GM19099 (cell line): ENCODE measurements around the gene SPG7.
A peak's percentile ranks its signal among the peaks of the same experiment; 100 is the strongest.

ENCODE experiments used
- POLR2A ChIP-seq: IDR thresholded peaks from 3 replicates; pipeline ENCODE4 v1.6.1; 2011; ENCODE audit warnings: low read depth; ENCODE audit not compliant: insufficient read length; ENCODE audit errors: extremely low read depth

The SPG7 gene

DNA sequence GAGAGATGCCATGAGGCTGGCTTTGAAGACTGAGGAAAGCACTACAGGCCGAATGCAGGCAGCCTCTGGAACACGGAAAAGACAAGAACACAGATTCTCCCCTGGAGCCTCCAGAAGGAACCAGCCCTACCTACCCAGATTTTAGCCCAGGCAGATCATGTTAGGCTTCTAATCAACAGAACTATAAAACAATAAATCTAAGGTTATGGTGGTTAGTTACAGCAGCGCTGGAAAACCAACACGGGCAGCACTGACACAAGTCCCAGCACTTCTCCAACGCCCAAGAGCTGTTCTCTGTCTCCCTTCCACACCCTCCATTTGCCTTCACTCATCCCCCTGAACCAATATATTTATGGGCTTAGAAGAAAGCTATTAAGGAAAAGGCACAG is 25.4 kb upstream of the SPG7 start:
- TF ChIP-seq POLR2A, result no peak

DNA sequence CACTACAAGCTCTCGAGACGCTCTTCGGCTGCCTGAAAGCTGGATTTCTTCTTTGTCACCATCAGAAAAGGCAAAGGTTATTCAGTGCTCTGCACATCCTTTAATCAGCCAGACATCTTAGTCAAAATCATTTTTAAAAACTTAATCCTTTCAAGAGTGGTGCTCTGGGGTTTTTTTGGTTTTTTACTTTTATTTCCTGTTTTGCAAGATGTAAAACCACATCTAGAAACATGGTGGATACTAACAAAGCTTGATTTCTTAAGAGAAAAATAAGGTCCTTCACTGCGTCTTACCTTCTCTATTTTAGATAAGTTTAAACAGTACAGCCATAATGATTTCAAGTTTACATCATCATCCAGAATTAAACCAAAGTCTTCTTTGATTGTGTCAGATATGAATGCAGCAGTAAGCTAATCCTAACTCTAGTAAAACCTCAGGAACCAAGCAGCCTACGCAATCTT is 24.1 kb upstream of the SPG7 start:
- TF ChIP-seq POLR2A, result no peak

DNA sequence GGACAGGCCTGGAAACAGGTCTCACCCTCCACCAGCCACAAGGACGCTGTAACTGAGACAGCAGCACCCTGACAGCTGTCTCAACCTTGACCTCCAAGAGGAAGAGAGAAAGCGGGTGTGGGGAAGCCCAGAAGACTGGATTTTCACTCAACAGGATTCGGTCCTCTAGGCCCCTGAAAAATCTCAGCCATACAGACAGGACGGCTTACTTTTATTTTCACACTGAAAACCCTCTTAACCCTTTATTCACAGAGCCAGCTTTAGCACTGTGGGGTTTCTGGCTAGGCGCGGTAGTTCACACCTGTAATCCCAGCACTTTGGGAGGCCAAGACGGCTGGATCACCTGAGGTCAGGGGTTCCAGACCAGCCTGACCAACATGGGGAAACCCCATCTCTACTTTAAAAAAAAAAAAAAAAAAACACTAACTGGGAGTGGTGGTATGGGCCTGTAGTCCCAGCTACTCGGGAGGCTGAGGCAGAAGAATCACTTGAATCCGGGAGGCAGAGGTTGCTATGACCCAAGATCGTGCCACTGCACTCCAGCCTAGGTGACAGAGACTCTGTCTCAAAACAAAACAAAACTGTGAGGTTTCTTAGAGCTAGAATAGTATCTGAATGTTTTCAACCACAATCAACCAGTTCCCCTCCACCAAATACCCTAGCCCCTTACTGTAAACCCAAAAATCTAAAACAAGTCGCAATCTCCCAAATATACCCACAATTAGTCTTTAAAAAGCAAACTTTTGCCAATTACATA is 23.1 kb upstream of the SPG7 start:
- no peak for TF ChIP-seq POLR2A

DNA sequence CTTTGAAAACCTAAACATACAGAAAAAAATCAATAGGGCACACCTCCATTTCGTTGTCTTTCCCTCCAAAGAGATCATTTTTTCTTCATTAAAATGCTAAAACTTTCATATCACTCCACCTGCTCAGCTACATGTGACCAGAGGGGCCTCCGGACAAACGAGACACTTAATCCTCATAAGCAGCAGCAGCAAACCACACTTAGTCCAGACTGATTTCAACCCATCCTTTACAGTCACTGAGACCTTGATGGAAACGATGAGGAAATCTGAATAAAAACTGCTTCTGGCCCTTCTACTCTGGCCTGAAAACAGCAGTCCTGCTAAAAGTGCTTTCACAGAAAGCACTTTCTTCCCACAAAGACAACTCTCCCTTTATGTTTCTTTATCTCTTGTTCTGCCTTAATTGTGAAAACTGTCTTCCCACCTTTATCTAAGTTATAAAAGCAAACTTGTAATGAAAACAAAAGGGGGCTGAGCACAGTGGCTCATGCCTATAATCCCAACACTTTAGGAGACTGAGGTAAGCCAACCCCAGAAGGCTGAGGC is 22.4 kb upstream of the SPG7 start:
- TF ChIP-seq POLR2A, result no peak

DNA sequence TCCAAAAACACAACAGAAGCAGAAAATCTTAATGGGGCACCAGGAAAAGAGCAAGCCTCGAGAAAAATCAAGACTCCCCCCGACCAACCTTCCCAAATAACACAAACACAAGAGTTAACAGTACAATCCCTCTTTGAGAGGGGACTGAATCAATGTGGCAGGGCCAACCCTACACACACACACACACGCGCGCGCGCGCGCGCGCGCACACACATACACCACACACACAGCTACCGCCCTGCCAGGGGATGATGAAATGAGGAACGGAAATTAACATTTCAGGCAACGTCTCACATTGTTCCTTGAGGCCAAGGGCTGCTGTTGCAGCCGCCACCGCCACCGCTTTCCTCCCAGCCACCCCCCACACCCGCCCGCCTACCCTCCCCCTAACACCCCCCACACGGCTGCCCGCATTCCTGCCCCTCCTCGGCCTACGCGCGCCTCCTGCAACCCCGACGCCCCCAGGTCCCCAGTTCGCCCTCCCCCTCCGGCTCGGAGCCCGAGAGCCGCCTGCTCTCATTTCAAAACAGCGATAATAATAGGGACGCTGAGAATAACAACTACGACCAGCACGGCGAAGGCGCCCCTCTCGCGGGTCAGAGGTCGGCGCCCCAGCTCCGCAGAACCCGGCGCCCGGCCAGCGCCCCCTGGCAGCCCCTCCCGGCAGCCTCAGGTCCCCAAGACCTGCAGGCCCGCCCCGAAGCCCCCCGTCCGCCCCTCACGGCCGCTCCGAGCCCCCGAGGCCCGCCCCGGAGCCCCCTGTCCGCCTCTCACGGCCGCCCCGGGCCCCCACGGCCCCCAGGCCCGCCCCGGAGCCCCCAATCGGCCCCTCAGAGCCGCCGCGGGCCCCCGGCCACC is 18.9 kb upstream of the SPG7 start:
- no peak for TF ChIP-seq POLR2A

DNA sequence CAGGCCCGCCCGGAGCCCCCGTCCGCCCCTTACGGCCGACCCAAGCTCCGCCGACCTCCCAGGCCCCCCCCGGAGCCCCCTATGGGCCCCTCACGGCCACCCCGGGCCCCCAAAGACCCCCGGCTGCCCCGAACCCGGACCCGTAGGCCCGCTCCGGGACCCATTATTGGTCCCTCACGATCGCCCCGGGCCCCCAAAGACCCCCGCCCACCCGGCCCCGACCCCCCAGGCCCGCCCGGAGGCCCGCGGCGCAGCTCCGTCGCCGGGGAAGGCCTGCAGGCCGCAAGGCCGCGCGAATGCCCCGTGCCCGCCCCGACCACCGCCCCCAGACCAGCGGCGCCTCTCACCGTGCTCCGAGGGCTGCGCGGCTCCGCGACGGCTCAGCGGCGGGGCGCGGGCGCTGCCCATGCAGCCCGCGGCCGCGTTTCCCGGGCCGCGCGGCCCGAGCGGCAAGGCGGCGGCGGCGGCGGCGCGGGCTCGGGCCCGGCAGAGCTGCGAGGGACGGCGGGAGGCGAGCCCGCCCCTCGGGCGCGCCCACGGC is 18.2 kb upstream of the SPG7 start:
- TF ChIP-seq POLR2A, result no peak

DNA sequence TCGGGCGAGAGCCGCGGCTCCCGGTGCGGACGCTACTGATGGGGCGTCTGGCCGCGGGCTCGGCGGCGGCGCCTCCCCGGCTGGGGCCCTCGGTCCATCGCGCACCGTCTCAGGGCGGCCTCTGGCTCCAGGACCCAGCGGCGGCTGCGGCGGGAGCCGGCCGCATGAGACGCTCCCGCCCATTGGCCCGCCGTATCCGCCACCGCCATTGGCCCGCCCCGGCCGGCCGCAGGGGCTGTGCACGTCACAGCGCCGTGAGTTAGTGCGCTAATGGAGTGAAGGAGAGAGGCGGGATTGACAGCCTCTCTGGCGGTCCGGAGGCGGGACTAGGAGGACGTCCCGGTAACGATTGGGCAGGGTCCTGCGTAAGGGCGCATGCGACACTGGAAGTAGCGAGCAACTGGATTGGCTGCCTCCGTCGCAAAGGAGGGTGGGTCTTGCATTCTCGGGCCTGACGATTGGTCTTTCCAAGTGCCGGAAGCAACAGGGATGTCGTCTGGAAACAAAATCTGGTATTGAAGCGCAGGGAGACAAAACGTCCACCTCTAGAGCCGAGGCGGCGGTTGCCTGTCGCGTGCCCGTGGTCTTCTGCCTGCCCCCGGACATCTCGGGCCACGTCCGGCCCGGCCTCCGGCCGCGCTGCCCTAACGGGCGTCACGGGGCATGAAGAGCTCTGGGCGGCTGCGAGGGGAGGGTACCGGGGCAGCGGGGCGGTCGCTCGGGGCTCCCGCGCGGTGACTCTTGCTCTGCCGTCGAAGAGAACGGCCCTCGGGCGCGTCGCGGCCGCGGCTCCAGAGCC is 17.6 kb upstream of the SPG7 start, which contains the start of gene ANKRD11:
Gene ANKRD11, minus strand, starts transcription at position 123 of the 799 bp plus-strand sequence. CDS start 173,542 bp downstream, outside the sequence.
- peak; percentile 86 for TF ChIP-seq POLR2A

DNA sequence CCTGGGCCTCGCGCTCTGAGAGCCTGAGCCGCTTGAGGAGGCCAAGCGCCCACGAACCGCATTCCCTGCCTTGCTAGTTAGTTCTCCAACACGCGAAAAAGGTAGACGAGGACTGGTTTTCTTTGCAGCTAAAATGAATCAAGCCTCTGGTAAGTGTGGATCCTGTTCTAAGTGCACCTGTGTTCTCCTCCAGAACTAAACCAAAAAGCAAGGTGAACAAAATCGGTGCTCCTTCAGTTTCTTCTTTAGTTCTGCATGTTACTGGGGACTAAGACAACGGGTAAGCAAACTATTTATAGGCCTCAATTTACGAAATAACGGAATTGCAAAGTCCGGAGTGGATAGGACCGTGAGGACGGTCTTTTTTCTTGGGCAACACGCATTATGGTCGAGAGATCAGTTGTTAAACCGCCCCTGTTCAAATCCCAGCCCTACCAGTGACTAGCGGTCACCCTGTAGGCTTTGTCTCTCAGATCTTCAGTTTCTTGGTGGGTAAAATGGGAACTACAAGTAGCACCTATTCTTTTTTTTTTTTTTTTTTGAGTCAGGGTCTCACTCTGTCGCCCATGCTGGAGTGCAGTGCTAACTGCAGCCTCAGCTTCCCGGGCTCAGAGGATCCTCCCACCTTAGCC is 16.8 kb upstream of the SPG7 start:
- TF ChIP-seq POLR2A, result no peak

DNA sequence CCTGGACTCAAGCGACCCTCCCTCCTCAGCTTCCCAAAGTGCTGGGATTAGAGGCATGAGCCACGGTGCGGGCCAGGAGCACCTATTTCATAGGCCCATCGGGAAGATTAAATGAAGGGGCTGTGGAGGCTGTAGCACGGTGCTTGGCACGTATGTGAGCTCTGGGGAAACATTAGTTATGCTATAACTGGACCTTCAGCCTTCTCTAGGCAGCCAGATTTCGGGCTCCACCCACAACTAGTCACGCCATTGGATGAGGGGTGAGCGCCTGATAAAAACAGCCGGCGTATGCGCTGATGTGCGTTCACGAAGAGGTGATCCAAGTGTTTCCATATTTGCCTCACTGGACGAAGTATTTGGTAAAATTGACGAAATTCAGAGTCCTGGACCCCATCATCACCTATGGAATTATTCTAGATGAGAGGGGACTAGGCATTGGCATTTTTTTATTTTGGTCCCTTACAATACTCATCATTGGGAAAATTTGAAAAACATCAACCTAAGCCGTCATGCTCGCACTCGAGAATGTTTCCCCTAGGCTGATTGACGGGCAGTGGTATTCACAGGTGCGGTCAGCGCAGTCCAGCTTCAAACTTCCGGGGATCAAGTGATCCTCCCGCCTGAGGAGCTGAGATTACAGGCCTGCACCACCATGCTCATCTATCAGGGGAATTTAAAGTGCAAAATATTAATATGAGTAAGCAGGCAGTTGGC is 16.1 kb upstream of the SPG7 start:
- no peak for TF ChIP-seq POLR2A

DNA sequence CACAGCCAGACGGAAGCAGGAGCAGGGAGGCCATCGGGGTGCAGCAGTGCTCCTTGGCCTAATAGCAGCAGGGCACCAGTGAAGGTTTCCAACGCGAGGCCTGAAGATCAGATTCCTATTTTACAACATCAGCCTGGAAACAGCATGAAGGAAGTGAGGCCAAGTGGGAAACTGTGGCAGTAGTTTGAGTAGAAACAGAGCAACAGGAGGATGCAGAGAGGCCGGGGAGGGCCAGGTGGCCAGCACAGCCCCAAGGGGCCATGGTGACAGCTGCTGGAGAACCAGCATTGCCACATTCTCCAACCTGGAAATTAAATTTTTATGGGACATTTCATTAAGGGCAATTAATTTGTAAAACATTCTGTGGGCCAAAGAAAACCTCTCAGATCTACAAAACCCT is 14.4 kb upstream of the SPG7 start:
- no peak for TF ChIP-seq POLR2A

DNA sequence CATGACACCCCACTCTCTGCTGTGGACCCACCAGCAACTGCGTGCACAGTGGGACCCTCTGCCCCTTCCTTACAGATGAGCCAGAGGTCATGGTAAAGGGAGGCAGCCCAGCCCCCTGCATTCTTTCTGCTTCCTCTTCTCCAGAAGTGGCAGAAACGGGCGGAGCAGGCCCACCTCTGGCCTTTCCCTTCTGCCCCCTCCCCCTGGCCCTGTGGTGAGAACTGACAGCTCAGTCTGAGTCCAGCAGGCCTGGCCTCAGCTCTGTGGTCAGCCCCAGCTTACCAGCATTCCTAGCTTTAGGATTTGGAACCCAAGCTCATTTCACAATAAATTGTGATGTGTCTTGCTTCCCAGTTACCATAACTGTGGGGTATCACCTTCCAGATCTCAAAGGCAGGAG is 13.1 kb upstream of the SPG7 start:
- TF ChIP-seq POLR2A, result no peak

DNA sequence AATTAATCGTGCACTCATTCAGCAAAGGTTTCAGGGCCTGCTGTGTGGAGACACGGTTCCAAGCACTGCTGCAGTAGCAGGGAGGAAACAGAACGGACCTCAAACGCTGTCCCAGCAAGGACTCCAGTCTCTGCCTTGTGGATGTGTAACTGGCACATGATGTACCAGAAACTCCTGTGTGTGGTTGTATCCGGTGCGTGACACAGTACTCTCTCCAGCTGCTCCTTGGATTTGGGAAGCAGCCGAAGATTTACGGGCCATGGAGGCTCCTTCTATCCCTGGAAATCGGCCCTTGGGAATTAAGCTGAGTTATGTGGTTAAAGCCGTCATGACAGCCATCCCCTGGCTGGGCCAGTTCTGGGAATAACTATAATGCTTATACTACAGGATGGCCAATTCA is 9.4 kb upstream of the SPG7 start:
- TF ChIP-seq POLR2A, result no peak

DNA sequence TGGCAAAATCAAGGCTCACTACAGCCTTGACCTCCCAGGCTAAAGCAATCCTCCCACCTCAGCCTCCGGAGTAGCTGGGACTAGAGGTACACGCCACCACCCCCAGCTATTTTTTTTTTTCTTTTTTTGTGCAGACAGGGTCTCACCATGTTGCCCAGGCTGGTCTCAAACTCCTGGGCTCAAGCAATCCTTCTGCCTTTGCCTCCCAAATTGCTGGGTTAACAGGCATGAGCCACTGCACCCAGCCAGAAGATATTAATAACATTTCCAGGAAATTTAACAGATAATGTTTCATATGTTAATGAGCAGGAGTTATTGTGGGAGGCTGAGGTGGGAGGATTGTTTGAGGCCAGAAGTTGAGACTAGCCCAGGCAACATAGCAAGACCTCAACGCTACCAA is 8.4 kb upstream of the SPG7 start:
- no peak for TF ChIP-seq POLR2A
